Measurements from ENCODE around the gene LMAN2.
"Not testable (repeated sequence)": the region's sequence is repeated elsewhere in the genome, so short reads cannot be mapped to it uniquely, and the experiment has no call there.

LMAN2 gene

GRCh38 chr5:177310757-177311391 lies 40.6 kb downstream of the LMAN2 start:
- FAIRE-seq (peak; percentile 82), DNase-seq (ENCODE audit: extremely low spot score, insufficient read length, low read depth) (no peak)

- DNase-seq (ENCODE audit: extremely low spot score, insufficient read length, low read depth), result no peak
Measured at GRCh38 chr5:177310332-177310731, 41.1 kb downstream of the LMAN2 start.

DNA sequence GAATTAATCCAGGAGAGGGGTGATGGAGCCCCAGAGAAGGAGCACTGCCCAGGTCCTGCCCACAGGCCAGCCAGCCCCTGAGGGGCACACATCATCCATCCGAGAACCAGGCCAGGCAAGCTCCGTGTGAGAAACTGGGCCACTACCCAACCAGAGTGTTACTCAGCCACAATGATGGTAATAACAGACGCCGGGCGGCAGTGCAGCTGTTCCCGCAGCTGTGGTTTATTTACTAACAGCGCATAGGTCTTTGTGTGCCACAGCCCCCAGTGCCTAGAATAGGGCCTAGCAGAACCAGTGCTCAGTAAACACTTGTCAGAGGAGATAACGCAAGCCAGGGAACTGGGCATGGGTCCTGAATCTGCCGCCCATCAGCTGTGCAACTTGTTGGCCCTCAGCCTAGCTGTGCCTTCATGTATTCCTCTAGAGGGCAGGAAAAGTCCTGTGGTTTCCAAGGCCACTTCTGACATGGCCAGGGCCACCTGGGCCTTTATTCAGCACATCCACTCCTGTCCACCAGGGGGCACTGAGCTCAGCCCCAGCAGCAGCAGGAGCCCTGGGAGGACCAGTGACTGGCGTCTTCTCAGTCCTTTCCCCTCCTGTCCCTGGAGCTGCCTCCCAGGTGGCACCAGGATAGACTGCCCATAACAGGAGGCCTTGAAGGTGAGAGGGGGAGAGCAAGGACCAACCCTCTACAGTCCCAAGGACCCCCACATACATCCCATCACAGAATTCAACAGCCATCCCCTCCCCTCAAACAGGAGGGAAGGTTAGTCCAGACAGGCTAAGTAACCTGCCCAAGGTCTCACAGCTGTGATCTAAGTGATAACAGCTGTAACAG lies 41.9 kb downstream of the LMAN2 start:
- FAIRE-seq (peak; percentile 83), DNase-seq (ENCODE audit: extremely low spot score, insufficient read length, low read depth) (no peak)

More at GRCh38 chr5:177310332-177310731, 41.1 kb downstream of the LMAN2 start:
- FAIRE-seq, result no peak

GRCh38 chr5:177308740-177309139 lies 42.7 kb downstream of the LMAN2 start:
- FAIRE-seq (no peak), DNase-seq (ENCODE audit: extremely low spot score, insufficient read length, low read depth) (no peak)

DNA sequence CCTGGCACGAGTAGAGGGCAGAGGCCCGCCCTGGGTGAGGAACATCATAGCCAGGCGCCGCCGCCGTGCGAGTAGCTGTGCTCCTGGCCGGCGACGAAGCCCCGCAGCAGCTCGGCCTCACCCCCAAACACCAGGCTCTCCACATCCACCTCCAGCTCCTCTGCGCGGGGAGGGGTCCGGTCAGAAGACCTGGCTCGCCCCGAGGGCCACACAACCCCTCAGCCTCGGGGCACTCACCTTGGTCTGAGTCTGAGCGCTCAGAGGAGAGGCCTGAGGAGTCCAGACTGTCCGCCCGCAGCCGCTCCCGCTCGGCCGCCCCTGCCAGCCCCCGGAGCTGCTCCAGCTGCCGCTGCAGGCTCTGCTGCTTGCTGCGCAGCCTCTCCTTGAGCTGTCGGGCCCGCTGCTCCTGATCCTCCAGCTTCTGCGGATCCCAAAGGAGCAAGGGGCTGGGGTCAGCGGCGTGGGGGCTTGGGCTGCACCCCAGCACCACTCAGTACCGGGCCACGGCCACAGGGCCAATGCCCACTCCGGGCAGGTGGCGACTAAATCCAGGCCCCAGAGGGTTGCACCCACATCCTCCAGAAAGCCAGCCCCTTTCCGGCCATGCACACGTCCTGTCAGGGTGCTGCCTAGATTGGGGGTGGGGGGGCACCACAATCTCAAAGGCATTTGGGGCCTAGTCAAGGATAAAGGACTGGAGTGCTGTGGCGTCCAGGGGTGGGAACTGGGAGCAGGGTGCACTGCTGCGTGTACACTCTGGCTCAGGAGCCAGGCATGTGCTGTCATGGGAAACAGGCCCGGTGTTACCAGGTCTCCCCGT lies 43.7 kb downstream of the LMAN2 start:
- no peak for DNase-seq (ENCODE audit: extremely low spot score, insufficient read length, low read depth)
- no peak for FAIRE-seq

DNA sequence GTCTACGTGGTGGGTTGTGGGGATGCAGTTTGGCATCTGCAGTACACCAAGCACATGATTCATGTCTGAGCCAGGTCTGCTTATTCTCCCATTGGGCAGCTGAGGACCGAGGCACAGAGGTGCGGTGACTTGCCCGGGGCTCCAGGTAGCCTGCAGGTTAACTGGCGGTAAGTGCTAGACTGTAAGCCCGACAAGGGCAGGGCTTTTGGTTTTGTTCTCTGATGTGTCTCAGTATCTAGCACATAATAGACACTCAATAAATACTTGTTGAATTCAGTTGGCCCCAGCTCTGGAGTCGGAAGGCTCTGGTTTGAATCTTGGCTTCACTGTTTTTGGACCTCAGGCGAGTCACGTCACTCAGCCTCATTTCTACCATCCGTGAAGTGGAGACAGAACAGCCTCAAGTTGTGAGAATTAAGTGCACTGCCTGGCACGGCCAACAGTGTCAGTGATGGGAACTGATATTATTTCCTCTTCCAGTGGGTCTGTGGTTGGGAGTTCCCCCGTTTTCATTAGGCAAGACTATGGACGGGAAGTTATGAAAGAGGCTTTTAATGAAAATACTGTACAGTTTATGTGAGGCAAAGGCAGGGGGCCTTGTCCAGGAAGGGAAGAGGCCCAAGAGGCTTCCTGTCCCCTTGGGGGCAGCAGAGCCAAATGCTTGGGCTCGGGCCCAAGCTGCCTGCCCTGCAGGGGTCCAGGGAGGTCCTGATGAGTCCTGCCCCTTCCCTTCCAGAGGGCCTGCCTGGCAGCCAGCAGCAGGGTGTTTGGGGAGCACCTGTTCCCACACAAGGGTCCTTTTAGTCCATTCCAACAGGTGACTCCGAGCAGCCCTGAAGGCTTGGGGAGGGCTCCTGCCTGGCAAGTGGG lies 44.6 kb downstream of the LMAN2 start:
- no peak for FAIRE-seq
- DNase-seq (ENCODE audit: extremely low spot score, insufficient read length, low read depth), result no peak

DNA sequence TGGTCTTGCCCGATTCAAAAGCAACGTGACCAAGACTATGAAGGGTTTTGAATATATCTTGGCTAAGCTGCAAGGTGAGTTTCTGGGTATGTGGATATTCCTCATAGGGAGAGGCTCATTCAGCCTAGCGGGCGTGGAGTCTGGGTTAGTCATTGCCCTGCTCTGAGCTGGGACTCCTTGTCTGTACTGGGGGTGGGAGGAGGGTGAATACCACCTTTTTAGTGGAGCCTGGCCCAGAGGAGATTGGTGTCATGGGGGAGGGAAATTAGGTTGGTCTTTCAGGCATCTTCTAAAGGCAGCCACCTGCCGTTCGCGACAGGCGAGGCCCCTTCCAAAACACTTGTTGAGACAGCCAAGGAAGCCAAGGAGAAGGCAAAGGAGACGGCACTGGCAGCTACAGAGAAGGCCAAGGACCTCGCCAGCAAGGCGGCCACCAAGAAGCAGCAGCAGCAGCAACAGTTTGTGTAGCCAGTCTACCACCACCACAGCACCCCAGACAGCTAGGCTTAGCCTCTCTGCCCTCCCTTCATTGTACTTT lies 45.3 kb downstream of the LMAN2 start:
- not testable (repeated sequence) for DNase-seq (ENCODE audit: extremely low spot score, insufficient read length, low read depth); FAIRE-seq

DNA sequence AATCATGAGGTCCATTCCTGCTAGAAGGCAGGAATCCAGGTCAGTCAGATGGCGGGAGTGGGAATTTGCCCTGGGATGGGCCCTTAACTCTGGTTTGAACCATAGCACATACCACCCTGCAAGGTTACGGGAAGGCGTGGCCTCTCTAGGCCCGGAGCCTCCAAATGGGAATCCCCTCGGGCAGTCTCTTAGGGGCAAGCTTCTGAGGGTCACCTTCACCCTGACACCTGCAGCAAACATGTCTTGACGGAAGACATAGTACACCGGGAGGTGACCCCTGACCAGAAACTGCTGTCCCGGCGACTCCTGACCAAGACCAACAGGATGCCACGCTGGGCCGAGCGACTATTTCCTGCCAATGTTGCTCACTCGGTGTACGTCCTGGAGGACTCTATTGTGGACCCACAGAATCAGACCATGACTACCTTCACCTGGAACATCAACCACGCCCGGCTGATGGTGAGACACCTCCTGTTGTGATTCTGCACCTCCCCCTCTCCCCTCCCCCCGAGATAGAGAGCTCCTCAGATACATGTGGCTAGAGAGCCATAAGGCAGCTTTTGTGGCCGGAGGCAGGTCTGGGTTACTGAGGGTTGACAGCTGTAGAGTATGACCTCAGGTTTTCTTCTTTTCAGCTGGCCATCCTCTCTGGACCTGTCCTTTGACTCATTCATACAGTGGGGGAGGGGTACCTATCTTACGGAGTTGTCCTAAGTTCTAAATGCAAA lies 46.9 kb downstream of the LMAN2 start:
- FAIRE-seq (no peak), DNase-seq (ENCODE audit: extremely low spot score, insufficient read length, low read depth) (no peak)

DNA sequence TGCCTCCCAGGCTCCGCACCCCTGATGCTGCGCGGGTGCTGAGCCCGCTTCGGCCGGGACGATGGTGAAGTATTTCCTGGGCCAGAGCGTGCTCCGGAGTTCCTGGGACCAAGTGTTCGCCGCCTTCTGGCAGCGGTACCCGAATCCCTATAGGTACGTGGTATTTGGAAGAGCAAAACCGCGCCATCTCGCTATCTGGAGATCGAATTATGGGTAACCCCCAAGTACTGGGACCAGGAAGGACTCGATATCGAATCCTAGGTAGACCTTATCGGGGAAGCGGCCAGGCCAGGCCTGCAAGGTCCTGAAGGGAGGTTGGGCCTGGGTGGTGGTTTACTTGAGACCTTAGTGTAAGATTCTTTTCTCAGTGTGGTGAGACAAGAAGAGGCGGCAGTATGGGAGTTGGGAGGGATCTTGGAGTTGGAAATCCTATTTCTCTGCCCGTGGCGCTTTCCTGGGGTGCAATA lies 47.5 kb downstream of the LMAN2 start:
- FAIRE-seq (no peak), DNase-seq (ENCODE audit: extremely low spot score, insufficient read length, low read depth) (no peak)

DNA sequence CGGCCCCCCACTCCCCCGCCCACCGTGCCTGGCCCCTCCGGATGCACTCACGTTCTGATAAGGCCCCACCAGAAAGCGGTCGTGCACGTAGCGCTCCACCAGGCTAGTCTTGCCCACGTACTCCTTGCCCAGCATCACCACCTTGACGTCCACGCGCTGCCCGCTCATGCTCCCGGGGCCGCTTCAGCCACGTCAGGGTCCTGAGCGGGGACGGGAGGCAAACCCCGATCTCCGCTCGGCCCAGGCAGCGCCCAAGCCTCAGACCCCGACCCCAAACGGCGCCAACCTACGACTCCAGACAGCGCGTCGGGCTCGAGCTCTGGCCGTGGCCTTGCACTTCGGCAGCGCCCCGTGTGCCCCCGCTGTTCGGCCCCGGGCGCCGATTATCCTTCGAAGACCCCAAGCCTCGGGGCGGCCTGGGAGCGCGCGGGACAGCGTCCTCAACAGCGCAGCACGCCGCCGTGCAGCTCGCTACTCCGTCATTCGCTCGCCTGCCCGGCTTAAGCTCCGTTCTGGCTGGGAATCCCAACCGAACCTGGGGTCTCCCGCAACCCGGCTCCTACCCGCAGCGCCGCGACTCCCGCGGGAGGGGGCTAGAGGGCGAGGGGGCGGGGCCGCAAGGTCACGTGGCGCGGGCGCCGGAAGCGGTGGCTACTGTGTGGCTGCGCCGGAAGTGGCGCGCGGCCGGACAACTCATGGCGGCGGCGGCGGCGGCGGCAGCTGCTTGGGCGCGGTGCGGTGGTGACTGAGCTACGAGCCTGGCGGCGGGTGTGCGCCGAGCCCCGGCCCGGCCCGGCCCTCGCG lies 48.1 kb downstream of the LMAN2 start, which contains the start of the genes PRELID1 and RAB24:
TSS of gene PRELID1 (plus strand) at position 679 of the 804 bp plus-strand sequence. CDS start 187 bp downstream, outside the sequence.
TSS of gene RAB24 (minus strand) at position 599 of the 804 bp plus-strand sequence. CDS start at position 168, 431 bp downstream.
- peak; percentile 62 for FAIRE-seq
- peak; percentile 79 for DNase-seq (ENCODE audit: extremely low spot score, insufficient read length, low read depth)

GRCh38 chr5:177302354-177303110 lies 48.9 kb downstream of the LMAN2 start:
- DNase-seq (ENCODE audit: extremely low spot score, insufficient read length, low read depth) (no peak), FAIRE-seq (no peak)

DNA sequence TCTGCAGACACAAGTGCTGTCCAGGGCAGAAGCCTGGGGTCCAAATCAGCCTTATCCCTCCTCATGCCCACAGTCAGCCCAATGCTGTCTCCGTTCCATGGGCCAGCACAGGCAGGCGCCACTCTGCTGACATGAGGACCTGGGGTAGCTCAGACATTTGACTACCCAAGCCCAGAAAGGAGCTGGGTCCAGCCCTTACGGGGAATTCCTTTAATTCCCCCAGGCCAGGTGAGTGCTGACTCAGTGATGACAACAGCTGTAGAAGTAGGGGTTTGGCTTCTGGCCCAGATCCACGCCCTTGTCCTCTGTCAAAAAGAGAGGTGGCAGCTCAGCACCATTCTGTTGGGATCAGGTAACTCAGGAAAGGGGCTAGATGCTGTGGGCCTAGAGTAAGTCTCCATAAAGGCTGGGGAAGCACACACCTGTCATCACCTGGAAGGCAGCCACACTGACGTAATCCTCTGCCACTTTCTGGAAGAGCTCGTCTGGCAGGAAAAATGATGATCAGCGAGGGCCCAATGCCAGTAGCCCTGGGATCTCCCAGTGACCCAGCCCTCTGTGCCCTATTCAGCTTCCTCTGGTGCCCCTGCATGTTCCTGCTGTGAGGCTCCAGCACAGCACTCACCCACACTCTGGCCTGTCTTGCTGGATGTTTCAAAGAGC lies 49.8 kb downstream of the LMAN2 start:
- DNase-seq (ENCODE audit: extremely low spot score, insufficient read length, low read depth) (no peak), FAIRE-seq (peak; percentile 64)

GRCh38 chr5:177300951-177301350 lies 50.5 kb downstream of the LMAN2 start:
- no peak for FAIRE-seq
- no peak for DNase-seq (ENCODE audit: extremely low spot score, insufficient read length, low read depth)

DNA sequence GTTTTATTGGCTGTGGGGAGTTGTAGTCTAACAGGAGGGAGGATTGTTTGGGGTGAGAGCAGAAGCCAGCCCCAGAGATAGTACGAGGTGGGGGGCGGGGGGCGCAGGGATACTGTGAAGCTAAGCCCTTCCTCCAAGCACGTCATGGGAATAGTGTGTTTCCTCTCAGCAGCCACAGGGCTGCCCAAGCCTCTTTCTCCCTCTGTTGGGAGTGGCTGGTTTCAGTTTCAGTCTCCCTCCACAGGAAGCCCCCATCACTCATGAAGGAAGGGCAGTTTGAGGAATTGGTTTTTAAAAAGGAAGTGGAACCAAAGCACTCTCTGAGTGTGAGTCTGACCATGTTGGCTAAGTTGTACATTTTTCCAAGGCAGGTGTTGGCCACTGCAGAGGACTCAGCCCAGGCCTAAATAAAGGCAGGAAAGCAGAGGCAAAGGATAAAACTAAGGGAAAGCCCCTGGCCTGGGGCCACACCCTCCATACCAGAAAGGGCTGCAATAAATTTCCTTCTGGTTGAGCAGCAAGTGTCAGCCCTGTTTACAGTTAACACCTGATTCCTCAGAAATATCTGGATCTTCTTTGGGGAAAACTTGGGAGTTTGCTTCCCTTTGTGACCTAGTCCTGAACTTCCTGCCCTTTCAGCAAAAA lies 51.1 kb downstream of the LMAN2 start:
- peak; percentile 94 for FAIRE-seq
- no peak for DNase-seq (ENCODE audit: extremely low spot score, insufficient read length, low read depth)

GRCh38 chr5:177299697-177300096 lies 51.8 kb downstream of the LMAN2 start:
- DNase-seq (ENCODE audit: extremely low spot score, insufficient read length, low read depth) (no peak), FAIRE-seq (no peak)

DNA sequence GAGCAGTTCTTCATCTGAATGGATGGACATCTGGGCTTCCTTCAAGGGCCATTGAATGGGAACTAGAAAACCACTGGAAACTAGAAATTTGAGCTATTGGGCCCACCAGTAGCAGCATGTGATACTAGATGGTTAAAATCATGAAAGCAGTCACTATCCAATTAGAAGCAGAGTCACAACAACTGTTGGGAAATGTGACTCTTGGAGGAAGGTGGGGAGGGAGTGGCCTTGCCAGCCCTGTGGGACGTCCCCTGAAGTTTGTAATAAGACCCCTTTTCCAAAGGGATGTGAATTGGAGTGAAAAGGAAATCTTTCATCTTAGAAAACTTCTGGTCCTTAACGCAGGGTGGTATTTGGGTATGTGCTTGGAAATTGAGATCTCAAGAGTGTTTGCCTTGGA lies 53.5 kb downstream of the LMAN2 start:
- FAIRE-seq (no peak), DNase-seq (ENCODE audit: extremely low spot score, insufficient read length, low read depth) (no peak)
